H9 (cell line): ENCODE data around the gene ADAMTS17. TPM values are rescaled to one million over a fixed set of nuclear protein-coding genes. Genes with fewer than 3 reads are reported as not detected.

Experiments
- DNase-seq: peaks from one replicate; pipeline ENCODE4 v3.0.0-alpha.2; 2017
- H2AFZ ChIP-seq: one replicate; pipeline ENCODE4 v1.6.1; 2013; ENCODE audit warnings: mild to moderate bottlenecking, low read length, control low read depth, moderate library complexity
- H2AK5ac ChIP-seq: 2 replicates; pipeline ENCODE4 v1.6.1; 2013; ENCODE audit warnings: low read length, control low read depth, mixed read lengths; ENCODE audit not compliant: insufficient read length
- H2BK120ac ChIP-seq: one replicate; pipeline ENCODE4 v1.6.1; 2013; ENCODE audit warnings: low read depth, mild to moderate bottlenecking, low read length, control low read depth, inconsistent platforms; ENCODE audit not compliant: poor library complexity, severe bottlenecking
- H2BK12ac ChIP-seq: 2 replicates; pipeline ENCODE4 v1.6.1; 2013; ENCODE audit warnings: low read length, control low read depth, mixed read lengths, low read depth; ENCODE audit not compliant: insufficient read length
- H2BK15ac ChIP-seq: 2 replicates; pipeline ENCODE4 v1.6.1; 2013; ENCODE audit warnings: low read depth, low read length, control low read depth
- H2BK20ac ChIP-seq: one replicate; pipeline ENCODE4 v1.6.1; 2013; ENCODE audit warnings: low read depth, mild to moderate bottlenecking, low read length, control low read depth, inconsistent platforms; ENCODE audit not compliant: poor library complexity, severe bottlenecking
- H2BK5ac ChIP-seq: 2 replicates; pipeline ENCODE4 v1.6.1; 2013; ENCODE audit warnings: low read length, control low read depth, mixed read lengths; ENCODE audit not compliant: insufficient read length
- H3K14ac ChIP-seq: 2 replicates; pipeline ENCODE4 v1.6.1; 2013; ENCODE audit warnings: low read length, control low read depth; ENCODE audit not compliant: insufficient read depth
- H3K18ac ChIP-seq: 2 replicates; pipeline ENCODE4 v1.6.1; 2013; ENCODE audit warnings: low read depth, mild to moderate bottlenecking, mixed read lengths, low read length, control low read depth; ENCODE audit not compliant: insufficient read length
- H3K23ac ChIP-seq: 2 replicates; pipeline ENCODE4 v1.6.1; 2013; ENCODE audit warnings: low read length, control low read depth, mixed read lengths, low read depth; ENCODE audit not compliant: insufficient read length
- H3K23me2 ChIP-seq: 2 replicates; pipeline ENCODE4 v1.6.1; 2013; ENCODE audit warnings: low read depth, mild to moderate bottlenecking, mixed read lengths, low read length, control low read depth; ENCODE audit not compliant: insufficient read length, poor library complexity, severe bottlenecking
- H3K27ac ChIP-seq: 2 replicates; pipeline ENCODE4 v1.5.1; 2013; ENCODE audit warnings: low read length, control low read depth, mixed read lengths, low read depth; ENCODE audit not compliant: insufficient read length
- H3K27me3 ChIP-seq: 2 replicates; pipeline ENCODE4 v1.6.1; 2013; ENCODE audit warnings: low read length, control low read depth, inconsistent platforms; ENCODE audit not compliant: insufficient read depth
- H3K4ac ChIP-seq: 2 replicates; pipeline ENCODE4 v1.6.1; 2013; ENCODE audit warnings: low read depth, mild to moderate bottlenecking, control low read depth, inconsistent platforms, low read length, moderate library complexity
- H3K4me1 ChIP-seq: 2 replicates; pipeline ENCODE4 v1.6.1; 2013; ENCODE audit warnings: low read length, control low read depth, inconsistent platforms; ENCODE audit not compliant: insufficient read depth
- H3K4me2 ChIP-seq: 2 replicates; pipeline ENCODE4 v1.6.1; 2013; ENCODE audit warnings: low read length, control low read depth, mixed read lengths; ENCODE audit not compliant: insufficient read length, insufficient read depth
- H3K56ac ChIP-seq: 2 replicates; pipeline ENCODE4 v1.6.1; 2013; ENCODE audit warnings: low read depth, mild to moderate bottlenecking, mixed read lengths, low read length, control low read depth; ENCODE audit not compliant: insufficient read length
- H3K79me1 ChIP-seq: 2 replicates; pipeline ENCODE4 v1.6.1; 2013; ENCODE audit warnings: low read depth, mild to moderate bottlenecking, moderate library complexity, low read length, control low read depth, inconsistent platforms; ENCODE audit not compliant: insufficient read depth, poor library complexity, severe bottlenecking
- H3K79me2 ChIP-seq: 2 replicates; pipeline ENCODE4 v1.6.1; 2013; ENCODE audit warnings: low read length, control low read depth, inconsistent platforms; ENCODE audit not compliant: insufficient read depth
- H3K9ac ChIP-seq: 2 replicates; pipeline ENCODE4 v1.6.1; 2013; ENCODE audit warnings: low read length, control low read depth, mixed read lengths; ENCODE audit not compliant: insufficient read length; ENCODE audit errors: extremely low read depth
- H3K9me3 ChIP-seq: one replicate; pipeline ENCODE4 v1.6.1; 2013; ENCODE audit warnings: low read depth, low read length, inconsistent platforms; ENCODE audit not compliant: control insufficient read depth
- H3T11ph ChIP-seq: one replicate; pipeline ENCODE4 v1.6.1; 2013; ENCODE audit warnings: mild to moderate bottlenecking, low read length, control low read depth, inconsistent platforms
- H4K20me1 ChIP-seq: one replicate; pipeline ENCODE4 v1.6.1; 2013; ENCODE audit not compliant: control insufficient read depth, insufficient read length, insufficient read depth
- H4K5ac ChIP-seq: 2 replicates; pipeline ENCODE4 v1.6.1; 2013; ENCODE audit warnings: low read depth, mild to moderate bottlenecking, mixed read lengths, low read length, control low read depth; ENCODE audit not compliant: insufficient read length
- H4K8ac ChIP-seq: replicated peaks from 2 replicates; pipeline ENCODE4 v1.6.1; 2013; ENCODE audit warnings: low read length, control low read depth, mixed read lengths, low read depth; ENCODE audit not compliant: insufficient read length
- H4K91ac ChIP-seq: 2 replicates; pipeline ENCODE4 v1.6.1; 2013; ENCODE audit warnings: low read depth, mild to moderate bottlenecking, moderate library complexity, mixed read lengths, low read length, control low read depth; ENCODE audit not compliant: insufficient read length
- H3K27ac Mint-ChIP-seq, 3 experiments: 2 replicates in 2 of 3; 3 replicates in 1 of 3; pipeline ENCODE4 v1.8.0; 2020 to 2021; ENCODE audit warnings: mixed read lengths in 3 of 3, mild to moderate bottlenecking in 1 of 3, moderate library complexity in 1 of 3
- H3K27me3 Mint-ChIP-seq: 2 replicates; pipeline ENCODE4 v1.8.0; 2021; ENCODE audit warnings: low read depth, mild to moderate bottlenecking, moderate library complexity, mixed read lengths
- H3K36me3 Mint-ChIP-seq, 3 experiments: 2 replicates in 2 of 3; 3 replicates in 1 of 3; pipeline ENCODE4 v1.8.0; 2020 to 2021; ENCODE audit warnings: low read depth in 3 of 3, mixed read lengths in 3 of 3; ENCODE audit not compliant: insufficient read depth in 1 of 3
- H3K4me1 Mint-ChIP-seq, 2 experiments: 2 replicates each; pipeline ENCODE4 v1.8.0; 2020; ENCODE audit warnings: mixed read lengths in 2 of 2
- H3K4me3 Mint-ChIP-seq, 2 experiments: 2 replicates in 1 of 2; 3 replicates in 1 of 2; pipeline ENCODE4 v1.8.0; 2020 to 2021; ENCODE audit warnings: mild to moderate bottlenecking in 2 of 2, mixed read lengths in 2 of 2, moderate library complexity in 1 of 2
- H3K9me3 Mint-ChIP-seq, 2 experiments: 2 replicates in 1 of 2; 3 replicates in 1 of 2; pipeline ENCODE4 v1.8.0; 2020; ENCODE audit warnings: mild to moderate bottlenecking in 2 of 2, mixed read lengths in 2 of 2, moderate library complexity in 1 of 2
- WGBS: extraction: QIAGEN DNeasy Blood & Tissue Kit; methylation state at CpG from one replicate; pipeline ENCODE4 v1.1.7; 2013; ENCODE audit warnings: missing lambda C conversion rate, low lambda C conversion rate, mixed read lengths; ENCODE audit not compliant: insufficient read length; ENCODE audit errors: extremely low coverage; 5-methylcytosine and 5-hydroxymethylcytosine counted together
- total RNA-seq: library from RNA; stranded (reverse); gene quantifications from 2 replicates; pipeline ENCODE4 v1.2.1, GENCODE V29; 2021
- TF ChIP-seq, protein P1 (sequence below): fragments of 200-600 bp; sonication (generic); conservative IDR thresholded peaks from 3 replicates; pipeline ENCODE4 v1.8.0; 2021; ENCODE audit warnings: antibody characterized with exemption, mild to moderate bottlenecking

The ADAMTS17 gene
- total RNA-seq, 1 experiment from 2014 or later = 2.9 TPM

DNA sequence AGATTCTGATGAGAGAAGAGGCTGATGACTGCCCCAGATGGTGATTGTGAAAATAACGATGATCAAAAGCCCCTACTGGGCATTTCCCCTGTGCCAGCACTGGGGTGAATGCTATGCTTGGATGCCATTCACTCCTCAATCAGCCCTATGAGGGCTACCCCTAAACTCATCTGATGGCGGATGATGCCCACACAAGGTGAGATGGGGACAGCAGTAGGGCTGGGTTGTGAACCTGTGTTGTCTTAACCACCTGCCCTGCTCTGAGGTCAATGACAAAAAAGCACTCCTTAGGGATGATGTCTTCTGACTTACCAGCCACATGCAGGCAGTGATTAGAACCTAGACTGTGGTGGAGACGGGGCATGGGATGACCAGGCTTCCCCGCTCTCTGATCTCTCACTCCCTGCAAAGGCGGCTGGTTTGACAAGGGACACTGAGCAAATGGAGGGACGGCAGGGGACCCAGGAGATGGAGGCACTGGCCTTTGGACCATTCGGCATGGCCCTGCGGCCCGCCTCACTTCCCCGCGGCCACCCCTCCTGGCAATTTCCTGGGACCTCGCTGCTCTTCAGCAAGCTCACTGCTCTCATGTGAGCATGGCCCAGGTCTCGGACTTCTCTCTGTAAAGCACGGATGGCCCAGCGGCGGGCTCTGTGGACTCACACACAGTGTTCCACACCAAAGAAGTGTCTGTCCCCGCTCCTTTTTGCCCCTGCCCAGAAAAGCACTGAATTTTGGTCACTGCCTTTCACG lies 357.1 kb downstream of the ADAMTS17 start:
- no peak overlapping the region for H3K23ac ChIP-seq
- H4K91ac ChIP-seq = no peak overlapping the region
- no peak overlapping the region for H3K18ac ChIP-seq
- no peak overlapping the region for H3K4me2 ChIP-seq
- no peak overlapping the region for H2AK5ac ChIP-seq
- no peak overlapping the region for H3K4ac ChIP-seq
- H2BK12ac ChIP-seq = no peak overlapping the region
- H3K14ac ChIP-seq = no peak overlapping the region; the same call in 1 of the 2 replicates
- H3K36me3 Mint-ChIP-seq = peaks cover 6 to 8% (median 7%) of the 10 kb centered on the region in 3 experiments; a peak in 6 of 7 replicates
- H2BK120ac ChIP-seq = no peak overlapping the region
- H3K4me1 Mint-ChIP-seq = peaks cover 35 to 42% of the 10 kb centered on the region in 2 experiments
- peaks cover 8% of the 10 kb centered on the region for H3K27me3 Mint-ChIP-seq
- peak overlapping the region in 1 of 3 experiments; percentile 84; a peak in 2 of 7 replicates for H3K27ac Mint-ChIP-seq
- no peak overlapping the region for H2BK5ac ChIP-seq
- no peaks in the 10 kb centered on the region for H3K27me3 ChIP-seq
- no peaks in the 10 kb centered on the region for H3K23me2 ChIP-seq
- peaks cover 5% of the 10 kb centered on the region; the same call in 1 of the 2 replicates for H3K4me1 ChIP-seq
- TF ChIP-seq, protein P1, sequence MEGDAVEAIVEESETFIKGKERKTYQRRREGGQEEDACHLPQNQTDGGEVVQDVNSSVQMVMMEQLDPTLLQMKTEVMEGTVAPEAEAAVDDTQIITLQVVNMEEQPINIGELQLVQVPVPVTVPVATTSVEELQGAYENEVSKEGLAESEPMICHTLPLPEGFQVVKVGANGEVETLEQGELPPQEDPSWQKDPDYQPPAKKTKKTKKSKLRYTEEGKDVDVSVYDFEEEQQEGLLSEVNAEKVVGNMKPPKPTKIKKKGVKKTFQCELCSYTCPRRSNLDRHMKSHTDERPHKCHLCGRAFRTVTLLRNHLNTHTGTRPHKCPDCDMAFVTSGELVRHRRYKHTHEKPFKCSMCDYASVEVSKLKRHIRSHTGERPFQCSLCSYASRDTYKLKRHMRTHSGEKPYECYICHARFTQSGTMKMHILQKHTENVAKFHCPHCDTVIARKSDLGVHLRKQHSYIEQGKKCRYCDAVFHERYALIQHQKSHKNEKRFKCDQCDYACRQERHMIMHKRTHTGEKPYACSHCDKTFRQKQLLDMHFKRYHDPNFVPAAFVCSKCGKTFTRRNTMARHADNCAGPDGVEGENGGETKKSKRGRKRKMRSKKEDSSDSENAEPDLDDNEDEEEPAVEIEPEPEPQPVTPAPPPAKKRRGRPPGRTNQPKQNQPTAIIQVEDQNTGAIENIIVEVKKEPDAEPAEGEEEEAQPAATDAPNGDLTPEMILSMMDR = no peak
- no peak overlapping the region for H4K8ac ChIP-seq
- no peak overlapping the region for H2BK15ac ChIP-seq
- no peak overlapping the region for H3T11ph ChIP-seq
- H3K9me3 Mint-ChIP-seq = peaks cover 6 to 15% of the 10 kb centered on the region in 2 experiments
- no peak overlapping the region for H3K9ac ChIP-seq
- no peak overlapping the region for H4K5ac ChIP-seq
- no peak overlapping the region for H3K27ac ChIP-seq
- H3K9me3 ChIP-seq = no peaks in the 10 kb centered on the region
- H4K20me1 ChIP-seq = no peaks in the 10 kb centered on the region
- no peak overlapping the region for H3K56ac ChIP-seq
- H3K4me3 Mint-ChIP-seq = peak overlapping the region in 1 of 2 experiments; percentile 55; a peak in 1 of 5 replicates
- WGBS = no CpG with 5 or more reads among the region's 18 CpGs
- H2BK20ac ChIP-seq = no peak overlapping the region
- no peaks in the 10 kb centered on the region for H3K79me1 ChIP-seq
- DNase-seq = no peak
- H3K79me2 ChIP-seq = no peaks in the 10 kb centered on the region
- H2AFZ ChIP-seq = no peak overlapping the region
